ENCODE data around the gene LRP1B. TPM values are rescaled to one million over a fixed set of nuclear protein-coding genes. Genes with fewer than 3 reads are reported as not detected.
A peak's percentile ranks its signal among the peaks of the same experiment; 100 is the strongest.

The LRP1B gene
- total RNA-seq, 2 donors from 2014 or later = 0.52 to 3.0 TPM

DNA sequence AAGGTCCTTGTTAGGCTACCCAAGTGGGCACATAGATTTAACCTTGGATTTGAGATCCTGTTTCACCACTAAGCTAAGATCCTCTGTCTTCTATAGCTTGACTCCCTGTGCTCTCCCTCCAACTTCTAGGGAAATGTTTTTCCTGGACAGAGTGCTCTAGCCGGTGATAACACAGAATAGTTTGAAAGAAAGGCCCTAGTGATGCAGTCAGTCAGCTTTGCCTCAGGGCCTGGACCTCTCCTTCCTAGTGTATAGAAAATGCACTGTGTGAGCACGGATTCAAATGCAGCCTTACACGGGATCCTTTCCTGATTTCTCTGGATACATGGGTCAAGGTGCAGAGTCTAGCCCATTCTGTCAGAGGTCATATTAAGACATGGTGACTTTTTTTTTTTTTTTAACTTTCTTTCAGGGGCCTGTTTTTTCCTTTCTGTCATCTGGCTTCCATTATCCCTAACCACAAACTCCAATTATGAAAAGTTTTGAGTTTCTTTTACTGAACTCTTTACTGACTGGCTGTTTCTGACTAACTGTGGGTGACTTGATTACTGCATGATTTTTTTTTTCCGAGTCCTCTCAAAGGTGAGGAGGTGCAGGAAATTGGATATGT lies 122.6 kb downstream of the LRP1B start:
- Histone ChIP-seq H3K27ac (no peak overlapping the region), H3K4me1 (no peaks in the 10 kb centered on the region), H3K4me3 (no peak overlapping the region), H3K36me3 (replicated peaks in 1 of 2; ENCODE audit: insufficient read depth in 1 of 2, low read depth in 2 of 2) (no peaks in the 10 kb centered on the region), H3K27me3 (no peaks in the 10 kb centered on the region), H3K9me3 (no peaks in the 10 kb centered on the region)
- intact Hi-C loops (cut with DNase I) = no loop called here
- ATAC-seq (no peak), DNase-seq (no peak)
- WGBS, 2 donors = 66 to 69% methylated on average over 4 of the region's 4 CpGs
- TF ChIP-seq, protein P1, sequence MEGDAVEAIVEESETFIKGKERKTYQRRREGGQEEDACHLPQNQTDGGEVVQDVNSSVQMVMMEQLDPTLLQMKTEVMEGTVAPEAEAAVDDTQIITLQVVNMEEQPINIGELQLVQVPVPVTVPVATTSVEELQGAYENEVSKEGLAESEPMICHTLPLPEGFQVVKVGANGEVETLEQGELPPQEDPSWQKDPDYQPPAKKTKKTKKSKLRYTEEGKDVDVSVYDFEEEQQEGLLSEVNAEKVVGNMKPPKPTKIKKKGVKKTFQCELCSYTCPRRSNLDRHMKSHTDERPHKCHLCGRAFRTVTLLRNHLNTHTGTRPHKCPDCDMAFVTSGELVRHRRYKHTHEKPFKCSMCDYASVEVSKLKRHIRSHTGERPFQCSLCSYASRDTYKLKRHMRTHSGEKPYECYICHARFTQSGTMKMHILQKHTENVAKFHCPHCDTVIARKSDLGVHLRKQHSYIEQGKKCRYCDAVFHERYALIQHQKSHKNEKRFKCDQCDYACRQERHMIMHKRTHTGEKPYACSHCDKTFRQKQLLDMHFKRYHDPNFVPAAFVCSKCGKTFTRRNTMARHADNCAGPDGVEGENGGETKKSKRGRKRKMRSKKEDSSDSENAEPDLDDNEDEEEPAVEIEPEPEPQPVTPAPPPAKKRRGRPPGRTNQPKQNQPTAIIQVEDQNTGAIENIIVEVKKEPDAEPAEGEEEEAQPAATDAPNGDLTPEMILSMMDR (IDR thresholded peaks at IDR 0.05) = no peak
- no peak for TF ChIP-seq POLR2A (IDR thresholded peaks at IDR 0.05)

DNA sequence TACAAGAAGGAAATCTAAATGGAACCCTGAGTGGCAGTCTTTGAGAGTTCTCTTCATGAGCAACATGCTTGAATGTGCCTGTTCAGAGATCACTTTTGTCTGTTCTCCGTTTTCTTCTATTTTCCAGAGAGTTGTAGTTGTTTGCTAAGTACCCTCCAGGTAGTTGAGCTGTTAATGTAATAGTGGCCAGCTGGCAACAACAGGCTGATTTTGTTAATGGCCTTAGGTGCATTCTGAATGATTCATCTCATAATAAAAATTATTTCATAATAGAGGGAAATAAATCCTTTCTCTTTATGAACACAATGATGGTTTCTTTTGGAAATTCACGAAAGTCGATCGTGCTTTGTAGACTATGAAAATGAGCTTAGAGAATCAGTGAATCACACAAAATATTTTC lies 136.8 kb downstream of the LRP1B start:
- no peaks in the 10 kb centered on the region for H3K27me3 ChIP-seq
- H3K4me3 ChIP-seq = no peak overlapping the region
- 74 to 81% methylated on average over 4 of the region's 4 CpGs for WGBS, 2 donors
- H3K36me3 ChIP-seq (replicated peaks in 1 of 2; ENCODE audit: insufficient read depth in 1 of 2, low read depth in 2 of 2) = no peaks in the 10 kb centered on the region
- H3K4me1 ChIP-seq = no peaks in the 10 kb centered on the region
- intact Hi-C loops (cut with DNase I) = no loop called here
- DNase-seq (no peak), ATAC-seq (no peak)
- TF ChIP-seq POLR2A (IDR thresholded peaks at IDR 0.05) = no peak
- TF ChIP-seq, protein P1 (IDR thresholded peaks at IDR 0.05) = no peak
- no peak overlapping the region for H3K27ac ChIP-seq
- no peaks in the 10 kb centered on the region for H3K9me3 ChIP-seq

GRCh38 chr2:141992695-141993094 lies 138.1 kb downstream of the LRP1B start:
- Histone ChIP-seq H3K27ac (no peak overlapping the region), H3K4me1 (no peaks in the 10 kb centered on the region), H3K4me3 (no peak overlapping the region), H3K9me3 (no peaks in the 10 kb centered on the region), H3K36me3 (replicated peaks in 1 of 2; ENCODE audit: insufficient read depth in 1 of 2, low read depth in 2 of 2) (no peaks in the 10 kb centered on the region), H3K27me3 (no peaks in the 10 kb centered on the region)
- intact Hi-C loops (cut with DNase I) = no loop called here
- ATAC-seq (no peak), DNase-seq (no peak)
- TF ChIP-seq, protein P1 (IDR thresholded peaks at IDR 0.05) = no peak
- TF ChIP-seq POLR2A (IDR thresholded peaks at IDR 0.05) = no peak
- 55 to 75% methylated on average over 1 of the region's 1 CpG for WGBS, 2 donors

- no peak overlapping the region for H3K27ac ChIP-seq
- no peaks in the 10 kb centered on the region for H3K9me3 ChIP-seq
- H3K4me3 ChIP-seq = no peak overlapping the region
- H3K36me3 ChIP-seq (replicated peaks in 1 of 2; ENCODE audit: insufficient read depth in 1 of 2, low read depth in 2 of 2) = no peaks in the 10 kb centered on the region
- 12 to 20% methylated on average over 2 of the region's 2 CpGs for WGBS, 2 donors
- intact Hi-C loops (cut with DNase I) = no loop called here
- ATAC-seq (peak; percentile 45), DNase-seq (no peak)
- H3K27me3 ChIP-seq = no peaks in the 10 kb centered on the region
- no peak for TF ChIP-seq POLR2A (IDR thresholded peaks at IDR 0.05)
- TF ChIP-seq, protein P1 (IDR thresholded peaks at IDR 0.05) = no peak
- no peaks in the 10 kb centered on the region for H3K4me1 ChIP-seq
These were observed 162.4 kb downstream of the LRP1B start for GRCh38 chr2:141968433-141968832.

GRCh38 chr2:141967980-141968379 lies 162.8 kb downstream of the LRP1B start:
- DNase-seq = no peak
- ATAC-seq = no peak
- TF ChIP-seq, protein P1 (IDR thresholded peaks at IDR 0.05) = no peak
- no peak for TF ChIP-seq POLR2A (IDR thresholded peaks at IDR 0.05)
- WGBS, 2 donors = 26 to 29% methylated on average over 2 of the region's 2 CpGs
- no peaks in the 10 kb centered on the region for H3K9me3 ChIP-seq
- no peak overlapping the region for H3K4me3 ChIP-seq
- intact Hi-C loops (cut with DNase I) = no loop called here
- H3K4me1 ChIP-seq = no peaks in the 10 kb centered on the region
- no peaks in the 10 kb centered on the region for H3K27me3 ChIP-seq
- no peak overlapping the region for H3K27ac ChIP-seq
- no peaks in the 10 kb centered on the region for H3K36me3 ChIP-seq (replicated peaks in 1 of 2; ENCODE audit: insufficient read depth in 1 of 2, low read depth in 2 of 2)
